ENCODE data around the gene HIPK3.
"Not testable (repeated sequence)": the region's sequence is repeated elsewhere in the genome, so short reads cannot be mapped to it uniquely, and the experiment has no call there.

The HIPK3 gene

GRCh38 chr11:33257160-33257896 is at the start of gene HIPK3:
TSS of gene HIPK3 (plus strand) at chr11:33257381.
- peak; percentile 88 for DNase-seq

- DNase-seq: no peak
Measured at GRCh38 chr11:33207408-33207985, 49.7 kb upstream of the HIPK3 start.

GRCh38 chr11:33208150-33208549 is 49.0 kb upstream of the HIPK3 start:
- DNase-seq: no peak

- no peak for DNase-seq
Measured at GRCh38 chr11:33211153-33211552, 46.0 kb upstream of the HIPK3 start.

DNA sequence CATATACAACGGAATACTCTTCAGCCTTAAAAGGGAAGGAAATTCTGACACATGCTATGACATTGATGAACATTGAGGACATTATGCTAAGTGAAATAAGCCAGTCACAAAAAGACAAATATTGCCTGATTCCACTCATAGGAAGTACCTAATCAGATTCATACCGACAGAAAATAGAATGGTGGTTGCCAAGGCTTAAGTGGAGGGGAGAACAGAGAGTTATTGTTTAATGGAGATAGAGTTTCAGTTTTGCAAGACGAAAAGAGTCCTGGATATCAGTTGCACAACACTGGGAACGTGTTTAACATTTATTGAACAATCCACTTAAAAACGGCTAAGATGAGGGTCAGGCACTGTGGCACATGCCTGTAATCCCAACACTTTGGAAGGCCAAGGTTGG is 45.6 kb upstream of the HIPK3 start:
- no peak for DNase-seq

DNA sequence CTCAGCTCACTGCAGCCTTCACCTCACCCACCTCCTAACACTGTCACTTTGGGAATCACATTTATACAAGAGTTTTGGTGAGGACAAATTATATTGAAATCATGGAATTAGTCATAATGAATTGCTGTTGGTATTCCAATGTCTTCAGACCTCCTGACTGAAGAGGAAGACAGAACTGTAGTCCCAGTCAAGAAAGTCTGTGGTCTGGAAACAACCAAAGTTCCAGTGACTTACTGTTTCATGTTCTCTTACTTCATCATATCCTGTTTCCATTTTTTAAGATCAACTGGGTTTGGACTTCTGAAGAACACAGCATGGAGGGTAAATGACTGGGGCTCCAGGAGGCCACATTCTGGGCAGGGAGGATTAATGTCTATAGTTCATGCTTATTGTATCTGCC is 43.0 kb upstream of the HIPK3 start:
- DNase-seq: no peak

DNA sequence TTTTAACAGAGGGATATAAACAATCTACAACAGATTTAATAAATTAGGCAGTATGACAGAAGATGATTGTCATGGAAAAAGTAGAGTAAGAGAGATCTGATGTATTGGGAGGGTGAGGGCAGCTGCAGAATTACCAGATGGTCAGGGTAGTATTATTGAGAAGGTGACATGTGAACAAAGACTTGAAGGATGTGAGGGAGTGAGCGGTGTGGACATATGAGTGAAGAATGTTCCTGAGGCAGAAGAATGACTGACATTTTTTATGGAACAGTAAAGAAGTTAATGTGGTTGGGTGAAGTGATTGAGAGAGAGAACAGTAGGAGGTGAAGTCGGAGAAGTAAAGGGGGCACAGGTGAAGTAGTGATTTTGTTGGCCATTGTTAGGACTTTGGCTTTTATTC is 42.4 kb upstream of the HIPK3 start:
- no peak for DNase-seq

- DNase-seq: not testable (repeated sequence)
Measured at GRCh38 chr11:33216676-33217075, 40.5 kb upstream of the HIPK3 start.

GRCh38 chr11:33222052-33222750 is 35.0 kb upstream of the HIPK3 start:
- no peak for DNase-seq

GRCh38 chr11:33225371-33225770 is 31.8 kb upstream of the HIPK3 start:
- DNase-seq: no peak

- no peak for DNase-seq
Measured at GRCh38 chr11:33227578-33228261, 29.5 kb upstream of the HIPK3 start.

GRCh38 chr11:33234397-33235190 is 22.6 kb upstream of the HIPK3 start:
- DNase-seq: no peak

DNA sequence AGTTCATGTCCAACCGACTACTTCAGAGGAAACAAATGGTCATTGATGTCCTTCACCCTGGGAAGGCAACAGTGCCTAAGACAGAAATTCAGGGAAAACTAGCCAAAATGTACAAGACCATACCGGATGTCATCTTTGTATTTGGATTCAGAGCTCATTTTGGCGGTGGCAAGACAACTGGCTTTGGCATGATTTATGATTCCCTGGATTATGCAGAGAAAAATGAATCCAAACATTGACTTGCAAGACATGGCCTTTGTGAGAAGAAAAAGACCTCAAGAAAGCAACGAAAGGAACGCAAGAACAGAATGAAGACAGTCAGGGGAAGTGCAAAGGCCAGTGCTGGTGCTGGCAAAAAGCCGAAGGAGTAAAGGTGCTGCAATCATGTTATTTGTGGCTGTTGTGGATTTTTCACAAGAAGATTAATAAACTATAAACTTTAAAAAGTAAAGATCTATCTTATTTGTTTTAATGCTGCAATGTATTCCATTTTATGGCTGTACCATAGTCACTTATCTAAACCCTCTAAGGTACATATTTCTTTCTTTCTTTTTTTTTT is 20.1 kb upstream of the HIPK3 start:
- DNase-seq: no peak

- no peak for DNase-seq
Measured at GRCh38 chr11:33242575-33242974, 14.6 kb upstream of the HIPK3 start.

DNA sequence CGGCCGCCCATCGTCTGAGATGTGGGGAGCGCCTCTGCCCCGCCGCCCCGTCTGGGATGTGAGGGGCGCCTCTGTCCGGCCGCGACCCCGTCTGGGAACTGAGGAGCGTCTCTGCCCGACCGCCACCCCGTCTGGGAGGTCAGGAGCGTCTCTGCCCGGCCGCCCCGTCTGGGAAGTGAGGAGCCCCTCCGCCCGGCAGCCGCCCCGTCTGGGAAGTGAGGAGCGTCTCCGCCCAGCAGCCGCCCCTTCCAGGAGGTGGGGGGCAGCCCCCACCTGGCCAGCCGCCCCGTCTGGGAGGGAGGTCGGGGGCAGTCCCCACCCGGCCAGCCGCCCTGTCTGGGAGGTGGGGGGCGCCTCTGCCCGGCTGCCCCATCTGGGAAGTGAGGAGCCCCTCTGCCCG is 13.5 kb upstream of the HIPK3 start:
- DNase-seq: not testable (repeated sequence)

GRCh38 chr11:33248416-33248971 is 8.7 kb upstream of the HIPK3 start:
- DNase-seq: no peak

- DNase-seq: no peak
Measured at GRCh38 chr11:33256031-33256812, 959 bp upstream of the HIPK3 start.

DNA sequence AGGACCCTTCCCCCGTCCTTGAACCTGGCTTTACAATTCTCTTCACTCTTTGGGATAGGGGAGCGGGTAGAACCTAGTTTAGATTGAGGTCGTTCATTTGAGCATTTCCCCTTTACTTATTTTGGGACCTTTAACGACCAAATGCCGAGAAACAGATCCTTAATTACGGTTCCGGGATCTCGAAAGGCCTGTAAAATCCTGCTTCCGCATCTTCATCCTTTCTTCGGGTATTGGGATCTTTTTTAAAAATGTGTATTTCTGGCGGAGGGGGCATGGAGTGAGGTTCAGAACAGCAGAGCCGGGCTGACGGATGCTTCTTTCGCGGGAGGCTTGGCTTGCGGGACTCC is 395 bp upstream of the HIPK3 start:
- no peak for DNase-seq

DNA sequence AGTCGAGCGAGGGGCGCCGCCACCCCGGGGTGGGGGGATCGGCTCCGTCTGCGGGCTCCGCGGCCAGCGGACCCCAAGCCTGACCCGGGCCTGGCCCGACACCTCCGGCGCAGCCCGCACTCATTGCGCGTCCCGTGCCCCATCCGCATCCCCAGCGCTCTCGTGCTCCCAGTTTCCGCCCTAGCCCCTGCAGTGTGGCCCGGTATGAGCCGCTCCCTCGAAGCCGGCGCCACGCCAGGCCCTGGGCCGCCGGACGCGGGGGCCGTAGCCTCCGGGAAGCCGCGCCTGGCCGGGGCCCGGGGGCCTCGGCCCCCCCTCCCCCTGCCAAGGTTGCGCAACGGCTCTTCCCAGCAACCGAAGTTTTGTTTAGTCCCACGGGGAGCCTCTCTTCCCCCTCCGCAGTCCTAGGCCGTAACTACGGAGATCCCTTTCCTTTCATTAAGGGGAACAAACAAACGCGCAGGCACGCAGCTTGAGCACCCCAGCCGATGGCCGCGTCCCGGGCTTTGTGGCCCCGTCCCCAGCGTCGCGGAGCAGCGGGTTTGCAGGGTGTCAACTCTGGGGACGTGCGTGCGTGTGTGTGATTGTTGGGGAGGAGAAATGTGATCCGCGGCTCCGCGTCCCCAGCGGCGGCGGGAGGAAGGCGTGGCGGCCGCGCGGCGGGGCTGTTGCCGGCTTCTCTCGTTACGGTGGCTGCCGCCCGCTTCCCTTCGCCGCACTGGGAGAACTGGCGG is 883 bp downstream of the HIPK3 start:
- DNase-seq: peak; percentile 91

GRCh38 chr11:33258631-33259205 is 1.5 kb downstream of the HIPK3 start:
- DNase-seq: peak; percentile 88

Measured in NCI-H2171 (cell line).